ENCODE results near the gene PTPRM.

Gene PTPRM

GRCh38 chr18:7809455-7809854 is 242.3 kb downstream of the PTPRM start:
- no peak overlapping the region for H3K9ac ChIP-seq (ENCODE audit: low read depth, low read length)
- no peak overlapping the region for H3K4me2 ChIP-seq (ENCODE audit: insufficient read depth, low read length)
- TF ChIP-seq CTCF (IDR thresholded peaks at IDR 0.05; ENCODE audit: borderline replicate concordance, extremely low read depth, low read length, poor library complexity, severe bottlenecking) (no peak), EZH2 (IDR thresholded peaks at IDR 0.05; ENCODE audit: borderline replicate concordance, low read depth, low read length, severe bottlenecking) (no peak)
- H3K36me3 ChIP-seq (ENCODE audit: insufficient read depth, low read length): no peaks in the 10 kb centered on the region
- H3K9me3 ChIP-seq (ENCODE audit: insufficient read depth, low read length, severe bottlenecking): peaks cover 7% of the 10 kb centered on the region
- ATAC-seq (ENCODE audit: insufficient read depth, low read depth): no peak
- no peaks in the 10 kb centered on the region for H3K79me2 ChIP-seq (ENCODE audit: insufficient read depth, low read length)
- H3K4me3 ChIP-seq (ENCODE audit: low read depth in 1 of 2, low read length in 2 of 2): no peak overlapping the region
- H3K27ac ChIP-seq (ENCODE audit: low read length): no peak overlapping the region
- no peaks in the 10 kb centered on the region for H4K20me1 ChIP-seq (ENCODE audit: insufficient read depth, low read length)
- no peak overlapping the region for H2AFZ ChIP-seq (ENCODE audit: low read depth, low read length)
- H3K4me1 ChIP-seq (ENCODE audit: insufficient read depth, low read length): no peaks in the 10 kb centered on the region
- no peaks in the 10 kb centered on the region for H3K27me3 ChIP-seq (ENCODE audit: insufficient read depth, low read length, poor library complexity)
- no peak for DNase-seq

GRCh38 chr18:7809978-7810377 is 242.9 kb downstream of the PTPRM start:
- Histone ChIP-seq H3K79me2 (ENCODE audit: insufficient read depth, low read length) (no peaks in the 10 kb centered on the region), H3K4me3 (ENCODE audit: low read depth in 1 of 2, low read length in 2 of 2) (no peak overlapping the region), H3K27ac (ENCODE audit: low read length) (no peak overlapping the region), H4K20me1 (ENCODE audit: insufficient read depth, low read length) (no peaks in the 10 kb centered on the region), H3K4me2 (ENCODE audit: insufficient read depth, low read length) (no peak overlapping the region), H3K4me1 (ENCODE audit: insufficient read depth, low read length) (no peaks in the 10 kb centered on the region), H3K9ac (ENCODE audit: low read depth, low read length) (no peak overlapping the region), H3K36me3 (ENCODE audit: insufficient read depth, low read length) (no peaks in the 10 kb centered on the region), H3K9me3 (ENCODE audit: insufficient read depth, low read length, severe bottlenecking) (peaks cover 11% of the 10 kb centered on the region), H2AFZ (ENCODE audit: low read depth, low read length) (no peak overlapping the region), H3K27me3 (ENCODE audit: insufficient read depth, low read length, poor library complexity) (no peaks in the 10 kb centered on the region)
- DNase-seq (no peak), ATAC-seq (ENCODE audit: insufficient read depth, low read depth) (no peak)
- no peak for TF ChIP-seq EZH2 (IDR thresholded peaks at IDR 0.05; ENCODE audit: borderline replicate concordance, low read depth, low read length, severe bottlenecking)
- TF ChIP-seq CTCF (IDR thresholded peaks at IDR 0.05; ENCODE audit: borderline replicate concordance, extremely low read depth, low read length, poor library complexity, severe bottlenecking): no peak

- DNase-seq (no peak), ATAC-seq (ENCODE audit: insufficient read depth, low read depth) (no peak)
- Histone ChIP-seq H3K27me3 (ENCODE audit: insufficient read depth, low read length, poor library complexity) (no peaks in the 10 kb centered on the region), H2AFZ (ENCODE audit: low read depth, low read length) (no peak overlapping the region), H3K9me3 (ENCODE audit: insufficient read depth, low read length, severe bottlenecking) (peaks cover 17% of the 10 kb centered on the region), H3K9ac (ENCODE audit: low read depth, low read length) (no peak overlapping the region), H3K27ac (ENCODE audit: low read length) (no peak overlapping the region), H3K36me3 (ENCODE audit: insufficient read depth, low read length) (no peaks in the 10 kb centered on the region), H3K4me1 (ENCODE audit: insufficient read depth, low read length) (no peaks in the 10 kb centered on the region), H3K79me2 (ENCODE audit: insufficient read depth, low read length) (no peaks in the 10 kb centered on the region), H3K4me3 (ENCODE audit: low read depth in 1 of 2, low read length in 2 of 2) (no peak overlapping the region), H3K4me2 (ENCODE audit: insufficient read depth, low read length) (no peak overlapping the region), H4K20me1 (ENCODE audit: insufficient read depth, low read length) (no peaks in the 10 kb centered on the region)
- TF ChIP-seq EZH2 (IDR thresholded peaks at IDR 0.05; ENCODE audit: borderline replicate concordance, low read depth, low read length, severe bottlenecking) (no peak), CTCF (IDR thresholded peaks at IDR 0.05; ENCODE audit: borderline replicate concordance, extremely low read depth, low read length, poor library complexity, severe bottlenecking) (no peak)
Observed at GRCh38 chr18:7812431-7813063, 245.4 kb downstream of the PTPRM start.

Data from DND-41 (cell line).